Measurements from ENCODE around the gene TBXAS1. TPM values are rescaled to one million over a fixed set of nuclear protein-coding genes. Genes with fewer than 3 reads are reported as not detected.

TBXAS1 gene
- total and polyA plus RNA-seq, 2 of the 8 experiments (the other 6 are each of a cell fraction or from before 2014, with no cell fraction given): 0.86 to 2.1 TPM

GRCh38 chr7:139930286-139930965 is 101.4 kb downstream of the TBXAS1 start:
- no peak overlapping the region for H2BK5ac ChIP-seq (ENCODE audit: low read depth, low read length)
- CTCF ChIA-PET (ENCODE audit: partially characterized antibody): interaction anchor here (1.1 to 1.3 kb wide), 3 partner anchors 15 to 312 kb away, joined by 3 to 4 read pairs (median 3); no protein-coding TSS in a partner anchor
- POLR2A ChIA-PET (ENCODE audit: partially characterized antibody): no interaction called here
- TF ChIP-seq NRF1 (IDR thresholded peaks at IDR 0.05; ENCODE audit: low read depth, low read length): no peak
- TF ChIP-seq HDAC6 (IDR thresholded peaks at IDR 0.05; ENCODE audit: low read depth, low read length): no peak
- TF ChIP-seq RBBP5 (IDR thresholded peaks at IDR 0.05; ENCODE audit: borderline replicate concordance, low read depth, low read length): no peak
- no peak for TF ChIP-seq SP1 (IDR thresholded peaks at IDR 0.05; ENCODE audit: low read depth, low read length)
- no peak for TF ChIP-seq TAF7 (optimal IDR thresholded peaks at IDR 0.05; ENCODE audit: borderline replicate concordance, low read depth, low read length)
- TF ChIP-seq TAF1 (IDR thresholded peaks at IDR 0.05; ENCODE audit: low read depth, low read length): no peak
- no peak for TF ChIP-seq PHF8 (conservative IDR thresholded peaks at IDR 0.05; ENCODE audit: low read depth, low read length)
- TF ChIP-seq CHD1 (IDR thresholded peaks at IDR 0.05; ENCODE audit: low read depth, low read length): no peak
- TF ChIP-seq SP2 (IDR thresholded peaks at IDR 0.05; ENCODE audit: low read length): no peak
- no peak for TF ChIP-seq CREB1 (IDR thresholded peaks at IDR 0.05)
- TF ChIP-seq POU5F1 (IDR thresholded peaks at IDR 0.05; ENCODE audit: low read depth, low read length): no peak
- no peak for TF ChIP-seq ATF2 (IDR thresholded peaks at IDR 0.05; ENCODE audit: low read length)
- no peak for TF ChIP-seq TBP (IDR thresholded peaks at IDR 0.05; ENCODE audit: low read depth, low read length)

More at GRCh38 chr7:139930286-139930965, 101.4 kb downstream of the TBXAS1 start:
- Histone ChIP-seq H3K36me3 (ENCODE audit: control insufficient read depth in 2 of 4, insufficient read depth in 4 of 4, low read length in 3 of 4) (no peaks in the 10 kb centered on the region), H3K27me3 (replicated peaks in 1 of 4; ENCODE audit: control insufficient read depth in 3 of 4, extremely low read depth in 1 of 4, insufficient read depth in 3 of 4, low read length in 3 of 4) (no peaks in the 10 kb centered on the region), H3K79me2 (ENCODE audit: control insufficient read depth in 1 of 2, insufficient read depth in 2 of 2, low read length in 2 of 2) (no peaks in the 10 kb centered on the region), H2AFZ (ENCODE audit: low read length) (no peak overlapping the region), H3K4me1 (replicated peaks in 1 of 4; ENCODE audit: control insufficient read depth in 3 of 4, insufficient read depth in 4 of 4, low read length in 3 of 4) (no peaks in the 10 kb centered on the region), H3K9ac (replicated peaks in 1 of 4; ENCODE audit: extremely low read depth in 1 of 4, low read depth in 3 of 4, low read length in 3 of 4) (no peak overlapping the region), H3K27ac (ENCODE audit: low read depth, low read length) (no peak overlapping the region), H3K79me1 (ENCODE audit: low read depth, low read length) (no peaks in the 10 kb centered on the region), H4K91ac (replicated peaks; ENCODE audit: insufficient read length, low read length) (no peak overlapping the region), H3K9me3 (ENCODE audit: insufficient read depth in 2 of 2, low read depth in 1 of 2, low read length in 1 of 2) (no peaks in the 10 kb centered on the region), H2BK120ac (replicated peaks; ENCODE audit: low read depth, low read length) (no peak overlapping the region), H4K8ac (ENCODE audit: extremely low read depth, insufficient read depth, low read length) (no peak overlapping the region), H3K23ac (ENCODE audit: insufficient read length) (no peak overlapping the region), H3K56ac (replicated peaks; ENCODE audit: insufficient read length, low read depth, low read length) (no peak overlapping the region), H3K18ac (ENCODE audit: extremely low read depth, low read length) (no peak overlapping the region), H3K23me2 (ENCODE audit: low read depth, low read length) (no peaks in the 10 kb centered on the region), H2BK20ac (ENCODE audit: low read length) (no peak overlapping the region), H3K4ac (replicated peaks; ENCODE audit: insufficient read length, low read depth, low read length) (no peak overlapping the region), H2BK15ac (ENCODE audit: low read length) (no peak overlapping the region), H4K20me1 (replicated peaks in 1 of 2; ENCODE audit: control insufficient read depth in 1 of 2, insufficient read depth in 2 of 2, low read length in 2 of 2) (no peaks in the 10 kb centered on the region), H2AK5ac (ENCODE audit: low read depth, low read length) (no peak overlapping the region), H3K14ac (ENCODE audit: insufficient read length) (no peak overlapping the region), H3K4me2 (ENCODE audit: insufficient read depth in 1 of 2, low read depth in 2 of 2, low read length in 2 of 2) (no peak overlapping the region), H2BK12ac (ENCODE audit: low read depth, low read length) (no peak overlapping the region), H4K5ac (ENCODE audit: insufficient read length, low read depth, low read length) (no peak overlapping the region), H3K4me3 (ENCODE audit: extremely low read depth in 1 of 4, insufficient read depth in 2 of 4, low read depth in 3 of 4, low read length in 4 of 4) (no peak overlapping the region)
- FAIRE-seq (no peak), DNase-seq (ENCODE audit: low read depth in 1 of 2, low spot score in 2 of 2) (no peak)
- 89% methylated on average over 6 of the region's 6 CpGs; no CpG with 5 or more reads in 1 of the 2 experiments for WGBS, 2 experiments (ENCODE audit: extremely low coverage in 1 of 2, insufficient coverage in 1 of 2, insufficient read length in 1 of 2, insufficient replicate concordance in 2 of 2, low coverage in 1 of 2, low lambda C conversion rate in 2 of 2, missing lambda C conversion rate in 1 of 2)

All from H1 (cell line).